Cardiac fibroblast (primary cell): Measurements from ENCODE around the gene DNASE1L3.
"Not testable (repeated sequence)": the region's sequence is repeated elsewhere in the genome, so short reads cannot be mapped to it uniquely, and the experiment has no call there.

Experiments
- DNase-seq, 2 donors: peaks; one replicate each; pipeline versions ENCODE4 v3.0.0 to v3.0.0-alpha.2; 2010; ENCODE audit warnings: low read depth in 2 of 2
- H3K4me3 ChIP-seq, 2 donors: replicated peaks in 1 of 2; 1 replicate in 1 of 2; 2 replicates in 1 of 2; pipeline ENCODE4 v1.5.1; 2011; ENCODE audit warnings: low read depth in 2 of 2, low read length in 2 of 2, mild to moderate bottlenecking in 2 of 2, moderate library complexity in 1 of 2
- CTCF ChIP-seq: IDR thresholded peaks from one replicate; pipeline ENCODE4 v1.5.1; 2011; ENCODE audit warnings: low read depth, mild to moderate bottlenecking, low read length, inconsistent platforms

The DNASE1L3 gene

GRCh38 chr3:58251631-58252035 is 40.9 kb upstream of the DNASE1L3 start:
- no peak for TF ChIP-seq CTCF
- no peak for DNase-seq
- no peak overlapping the region for H3K4me3 ChIP-seq

GRCh38 chr3:58250093-58250707 is 39.4 kb upstream of the DNASE1L3 start:
- no peak for DNase-seq

GRCh38 chr3:58249358-58250092 is 38.8 kb upstream of the DNASE1L3 start:
- peak; percentile 18 for TF ChIP-seq CTCF
- DNase-seq, result no peak
- no peak overlapping the region for H3K4me3 ChIP-seq

More at GRCh38 chr3:58250093-58250707, 39.4 kb upstream of the DNASE1L3 start:
- no peak overlapping the region for H3K4me3 ChIP-seq
- no peak for TF ChIP-seq CTCF

- H3K4me3 ChIP-seq, result no peak overlapping the region
- TF ChIP-seq CTCF, result no peak
- DNase-seq, result no peak
Observed at GRCh38 chr3:58246148-58247047, 35.6 kb upstream of the DNASE1L3 start.

- no peak for TF ChIP-seq CTCF
- no peak overlapping the region for H3K4me3 ChIP-seq
- DNase-seq, result no peak
Observed at GRCh38 chr3:58243976-58244585, 33.3 kb upstream of the DNASE1L3 start.

GRCh38 chr3:58242860-58243259 is 32.1 kb upstream of the DNASE1L3 start:
- not testable (repeated sequence) for H3K4me3 ChIP-seq, DNase-seq
